Pancreas (tissue), 10 donors: Measurements from ENCODE around the gene ZNF544. TPM values are rescaled to one million over a fixed set of nuclear protein-coding genes. Genes with fewer than 3 reads are reported as not detected.

Experiments
- ATAC-seq, 4 donors: fragments of 200-7000 bp; cut with Tn5 transposase; one replicate each; pipeline versions ENCODE4 v1.8.0 to v1.9.1; 2020; ENCODE audit warnings: mild to moderate bottlenecking in 4 of 4, moderate library complexity in 4 of 4
- DNase-seq, 6 donors: peaks; one replicate each; pipeline ENCODE4 v3.0.0-alpha.2; 2020
- FAIRE-seq: peaks from 2 replicates; lab custom pipeline; 2012; peaks lifted over from hg19 to GRCh38; lab: Jason Lieb, UNC
- H3K27ac ChIP-seq, 4 donors: fragments of 200-600 bp; sonication (generic); 1 replicate in 3 of 4; 2 replicates in 1 of 4; pipeline versions ENCODE4 v1.5.0 to v1.8.0; 2020
- H3K27me3 ChIP-seq, 4 donors: fragments of 200-600 bp; one replicate each; pipeline ENCODE4 v1.8.0; 2021
- H3K36me3 ChIP-seq, 3 donors: fragments of 200-600 bp; sonication (generic) in 1 of 3; one replicate each; pipeline versions ENCODE4 v1.5.0 to v1.8.0; 2020 to 2021
- H3K4me1 ChIP-seq, 3 donors: fragments of 200-600 bp; one replicate each; pipeline ENCODE4 v1.8.0; 2021
- H3K4me3 ChIP-seq, 4 donors: fragments of 200-600 bp; sonication (generic) in 2 of 4; one replicate each; pipeline versions ENCODE4 v1.5.0 to v1.8.0; 2020 to 2021
- H3K9me3 ChIP-seq, 4 donors: fragments of 200-600 bp; one replicate each; pipeline ENCODE4 v1.8.0; 2021
- WGBS, 2 donors: extraction: QIAGEN DNeasy Blood & Tissue Kit; methylation state at CpG; one replicate each; pipeline ENCODE4 v1.1.7; 2013; 5-methylcytosine and 5-hydroxymethylcytosine counted together
- intact Hi-C, 3 donors: fragments of 100-400 bp; cut with DNase I; formaldehyde crosslinking; loops; one replicate each; pipeline versions ENCODE4 v1.11.1 to v1.14.2; 2022
- polyA plus RNA-seq, 2 donors: library from polyadenylated mRNA; stranded (reverse); fragments of 200-250 nt; gene quantifications; one replicate each; pipeline ENCODE4 v1.2.3, GENCODE V29; 2013
- total RNA-seq, 6 donors: library from RNA; stranded (reverse); fragmentation: NEBNext Ultra II Directional in 4 of 6; extraction: Animal tissue kit (Norgen Biotek cat#: 25700) in 4 of 6; gene quantifications; one replicate each; pipeline versions ENCODE4 v1.2.1 to v1.2.4, GENCODE V29; 2021 to 2023
- TF ChIP-seq, protein P1 (sequence below), 4 donors: fragments of 200-600 bp; sonication (generic) in 3 of 4; IDR thresholded peaks; one replicate each; pipeline versions ENCODE4 v1.5.0 to v1.8.0; 2021; ENCODE audit warnings: antibody characterized with exemption in 4 of 4
- donor health status: healthy with polysubstance abuse.
- donor health status: DM: no; HTN: no; CAD: no; lungs with moderate emphysema.
- donor health status: DM: no; HTN: no; CAD: no.
- donor health status: control.
- donor health status: control.
- donor health status: Bipolar disorder and iron deficiency.
- donor health status: DM: yes; HTN: yes; CAD: no.
- donor health status: DM: no; HTN: no; CAD: no.
- donor health status: DM: no; HTN: no; CAD: no.
- donor health status: DM: yes; HTN: yes; CAD: no.

The ZNF544 gene
- total and polyA plus RNA-seq, 8 donors = 6.5 to 15.8 (median 9.7) TPM

DNA sequence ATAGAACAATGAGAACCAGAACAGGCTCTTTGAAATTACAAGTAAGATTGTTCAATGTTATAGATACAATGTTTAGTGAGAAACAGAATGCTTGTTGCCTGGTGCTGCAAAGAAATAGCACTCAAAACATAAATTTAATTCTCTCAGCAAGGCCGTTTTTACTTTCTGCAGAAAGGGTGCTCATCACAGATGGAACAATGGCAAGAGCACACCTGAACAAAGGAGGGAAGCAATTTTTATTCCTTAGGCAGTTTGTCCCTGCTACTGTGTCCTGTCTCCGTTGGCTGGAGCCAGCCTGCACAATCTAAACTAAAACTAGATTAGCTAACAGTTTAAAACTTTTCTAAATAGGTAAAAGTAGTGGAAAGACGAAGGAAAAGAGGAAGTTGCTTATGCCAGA, 39.6 kb downstream of the ZNF544 start:
- Histone ChIP-seq H3K36me3 (peaks cover 0 to 4% (median 0%) of the 10 kb centered on the region in 3 donors), H3K4me3 (no peak overlapping the region), H3K9me3 (peaks cover 0 to 13% (median 2%) of the 10 kb centered on the region in 4 donors), H3K4me1 (no peaks in the 10 kb centered on the region), H3K27ac (no peak overlapping the region), H3K27me3 (no peaks in the 10 kb centered on the region)
- no peak for FAIRE-seq
- no peak for ATAC-seq
- 92 to 94% methylated on average over 3 of the region's 3 CpGs for WGBS, 2 donors
- intact Hi-C loops = loop anchor here (10.0 kb wide), 3 partner anchors 64 to 144 kb away; no protein-coding TSS in a partner anchor
- TF ChIP-seq, protein P1, sequence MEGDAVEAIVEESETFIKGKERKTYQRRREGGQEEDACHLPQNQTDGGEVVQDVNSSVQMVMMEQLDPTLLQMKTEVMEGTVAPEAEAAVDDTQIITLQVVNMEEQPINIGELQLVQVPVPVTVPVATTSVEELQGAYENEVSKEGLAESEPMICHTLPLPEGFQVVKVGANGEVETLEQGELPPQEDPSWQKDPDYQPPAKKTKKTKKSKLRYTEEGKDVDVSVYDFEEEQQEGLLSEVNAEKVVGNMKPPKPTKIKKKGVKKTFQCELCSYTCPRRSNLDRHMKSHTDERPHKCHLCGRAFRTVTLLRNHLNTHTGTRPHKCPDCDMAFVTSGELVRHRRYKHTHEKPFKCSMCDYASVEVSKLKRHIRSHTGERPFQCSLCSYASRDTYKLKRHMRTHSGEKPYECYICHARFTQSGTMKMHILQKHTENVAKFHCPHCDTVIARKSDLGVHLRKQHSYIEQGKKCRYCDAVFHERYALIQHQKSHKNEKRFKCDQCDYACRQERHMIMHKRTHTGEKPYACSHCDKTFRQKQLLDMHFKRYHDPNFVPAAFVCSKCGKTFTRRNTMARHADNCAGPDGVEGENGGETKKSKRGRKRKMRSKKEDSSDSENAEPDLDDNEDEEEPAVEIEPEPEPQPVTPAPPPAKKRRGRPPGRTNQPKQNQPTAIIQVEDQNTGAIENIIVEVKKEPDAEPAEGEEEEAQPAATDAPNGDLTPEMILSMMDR (IDR thresholded peaks at IDR 0.05) = no peak
- no peak for DNase-seq

DNA sequence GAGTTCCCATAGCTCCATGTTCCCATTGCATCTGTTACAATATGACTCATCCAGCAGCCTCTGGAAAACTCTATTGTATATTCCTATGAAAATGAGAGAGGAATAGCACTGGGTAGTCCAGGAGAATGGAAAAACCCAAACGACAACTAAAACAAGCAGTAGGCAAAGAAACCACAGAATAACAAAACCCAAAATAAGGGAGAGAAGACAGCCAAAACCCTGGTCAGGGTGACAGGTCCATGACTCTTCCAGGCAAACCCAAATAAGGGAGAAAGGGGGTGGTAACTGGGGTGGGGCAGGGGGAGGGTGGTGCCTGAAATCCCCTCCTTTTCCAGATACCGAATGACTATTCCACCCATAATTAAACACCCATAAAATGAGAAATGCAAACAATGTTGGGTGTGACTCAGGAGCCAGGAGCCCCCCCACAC, 46.1 kb downstream of the ZNF544 start:
- ATAC-seq (no peak), FAIRE-seq (no peak), DNase-seq (no peak)
- Histone ChIP-seq H3K27me3 (no peaks in the 10 kb centered on the region), H3K27ac (no peak overlapping the region), H3K36me3 (no peaks in the 10 kb centered on the region), H3K9me3 (no peaks in the 10 kb centered on the region), H3K4me1 (peaks cover 0 to 5% (median 4%) of the 10 kb centered on the region in 3 donors), H3K4me3 (no peak overlapping the region)
- WGBS, 2 donors = 83 to 89% methylated on average over 2 of the region's 2 CpGs
- TF ChIP-seq, protein P1 (IDR thresholded peaks at IDR 0.05) = no peak
- intact Hi-C loops = no loop called here

DNA sequence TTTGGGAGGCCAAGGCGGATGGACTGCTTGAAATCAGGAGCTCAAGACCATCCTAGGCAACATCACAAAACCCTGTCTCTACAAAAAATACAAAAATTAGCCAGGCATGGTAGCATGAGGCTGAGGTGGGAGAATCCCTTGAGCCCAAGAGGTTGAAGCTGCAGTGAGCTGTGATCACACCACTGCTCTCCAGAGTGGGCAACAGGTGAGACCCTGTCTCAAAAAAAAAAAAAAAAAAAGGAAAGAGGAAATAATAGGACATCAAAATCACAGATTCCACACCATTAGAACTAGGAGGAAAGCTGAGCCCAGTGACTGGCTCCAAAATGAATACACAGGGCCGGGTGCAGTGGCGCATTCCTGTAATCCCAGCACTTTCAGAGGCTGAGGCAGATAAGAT, 46.9 kb downstream of the ZNF544 start:
- 98 to 100% methylated on average over 3 of the region's 3 CpGs for WGBS, 2 donors
- FAIRE-seq = no peak
- TF ChIP-seq, protein P1 (IDR thresholded peaks at IDR 0.05) = no peak

DNA sequence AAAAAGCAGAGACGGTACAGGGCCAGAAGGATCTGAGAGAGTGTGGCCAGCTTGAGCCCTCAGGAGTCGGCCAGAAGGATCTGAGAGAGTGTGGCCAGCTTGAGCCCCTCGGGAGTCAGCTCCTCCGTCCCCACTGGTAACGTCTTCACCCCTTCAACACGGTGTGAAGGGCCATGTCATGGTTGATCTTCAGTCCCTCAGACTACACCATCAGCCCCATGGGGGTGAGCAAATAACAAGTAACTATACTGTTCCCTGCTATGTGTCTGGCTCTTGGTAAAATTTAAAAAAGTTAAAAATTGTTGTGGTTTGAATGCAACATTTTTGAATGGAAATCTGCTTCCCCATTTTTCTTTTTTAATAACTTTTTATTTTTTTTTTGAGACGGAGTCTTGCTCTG, 48.5 kb downstream of the ZNF544 start:
- ATAC-seq (no peak), DNase-seq (no peak), FAIRE-seq (no peak)
- intact Hi-C loops = no loop called here
- no peaks in the 10 kb centered on the region for H3K36me3 ChIP-seq
- no peaks in the 10 kb centered on the region for H3K9me3 ChIP-seq
- H3K27ac ChIP-seq = no peak overlapping the region
- no peak overlapping the region for H3K4me3 ChIP-seq
- peaks cover 0 to 10% (median 6%) of the 10 kb centered on the region in 3 donors for H3K4me1 ChIP-seq
- WGBS, 2 donors = 91 to 96% methylated on average over 7 of the region's 7 CpGs
- TF ChIP-seq, protein P1 (IDR thresholded peaks at IDR 0.05) = no peak
- no peaks in the 10 kb centered on the region for H3K27me3 ChIP-seq

More for the DNA sequence above, 46.9 kb downstream of the ZNF544 start:
- intact Hi-C loops = no loop called here
- Histone ChIP-seq H3K27me3 (no peaks in the 10 kb centered on the region), H3K4me1 (peaks cover 0 to 10% (median 6%) of the 10 kb centered on the region in 3 donors), H3K9me3 (no peaks in the 10 kb centered on the region), H3K4me3 (no peak overlapping the region), H3K27ac (no peak overlapping the region), H3K36me3 (no peaks in the 10 kb centered on the region)
- DNase-seq (no peak), ATAC-seq (no peak)

DNA sequence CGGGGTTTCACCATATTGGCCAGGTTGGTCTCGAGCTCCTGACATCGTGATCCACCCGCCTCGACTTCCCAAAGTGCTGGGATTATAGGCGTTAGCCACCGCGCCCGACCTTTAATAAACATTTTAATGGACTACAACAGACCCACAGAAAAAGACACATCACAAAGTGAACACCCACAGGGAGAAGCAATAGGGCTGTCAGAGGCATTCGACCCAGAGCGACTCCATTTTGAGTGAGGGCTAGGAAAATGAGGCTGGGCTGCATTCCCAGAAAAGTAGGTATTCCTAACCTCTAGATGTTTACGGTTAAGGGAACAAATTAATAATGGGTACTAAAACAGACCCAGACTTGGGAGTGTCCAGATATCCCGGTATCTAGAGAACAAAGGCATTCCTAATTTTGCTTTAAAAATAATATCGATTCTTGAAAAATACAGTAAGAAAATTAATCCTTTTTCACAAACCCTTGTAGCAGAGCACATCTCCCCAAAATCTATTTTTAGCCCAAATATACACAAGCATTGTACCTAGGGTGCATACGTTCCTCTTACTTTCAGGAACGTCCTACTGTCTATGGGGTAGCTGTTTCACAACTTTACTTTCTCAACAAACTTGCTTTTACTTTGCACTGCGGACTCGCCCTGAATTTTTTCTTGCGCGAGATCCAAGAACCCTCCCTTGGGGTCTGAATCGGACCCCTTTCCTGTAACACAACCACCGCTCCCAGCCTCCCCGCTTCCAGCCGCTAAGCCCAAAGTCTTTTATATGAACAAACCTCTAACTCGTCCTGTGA, 49.2 kb downstream of the ZNF544 start:
- ATAC-seq (peak in 3 of 4 donors; percentile 2 to 9 (median 5)), FAIRE-seq (no peak), DNase-seq (no peak)
- Histone ChIP-seq H3K27me3 (no peaks in the 10 kb centered on the region), H3K27ac (peak overlapping the region; percentile 10 to 77 (median 64)), H3K9me3 (no peaks in the 10 kb centered on the region), H3K36me3 (no peaks in the 10 kb centered on the region), H3K4me1 (peaks cover 0 to 10% (median 6%) of the 10 kb centered on the region in 3 donors), H3K4me3 (peak overlapping the region; percentile 59 to 97 (median 84))
- 40 to 43% methylated on average over 25 of the region's 25 CpGs for WGBS, 2 donors
- TF ChIP-seq, protein P1 (IDR thresholded peaks at IDR 0.05) = no peak
- intact Hi-C loops = no loop called here
